ENCODE results near the gene ST6GAL1. TPM values are rescaled to one million over a fixed set of nuclear protein-coding genes. Genes with fewer than 3 reads are reported as not detected.
"Not testable (repeated sequence)": the region's sequence is repeated elsewhere in the genome, so short reads cannot be mapped to it uniquely, and the experiment has no call there.

Gene ST6GAL1
- total and polyA plus RNA-seq, 11 donors, result 19.4 to 120 (median 69.9) TPM

DNA sequence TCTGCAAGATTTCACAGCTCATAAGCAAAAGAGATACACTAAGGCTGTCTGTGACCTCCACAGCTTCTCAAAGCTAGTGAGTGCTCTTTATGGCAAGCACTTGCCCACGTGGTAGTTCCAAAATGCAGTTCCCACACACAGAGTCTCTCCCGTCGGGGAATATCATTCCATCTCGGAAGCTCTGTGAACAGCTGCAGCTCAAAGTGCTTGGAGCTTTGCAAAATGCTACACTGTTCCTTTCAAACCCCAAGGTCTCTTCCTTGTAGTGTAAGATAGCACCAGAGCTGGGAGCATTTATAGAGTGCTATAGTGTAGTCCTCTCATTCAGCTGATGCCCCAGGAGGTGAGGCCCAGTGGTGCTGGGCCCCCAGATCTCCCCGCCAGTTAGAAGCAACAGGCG, 36.1 kb downstream of the ST6GAL1 start:
- H3K36me3 ChIP-seq, result peaks cover 0 to 22% (median 5%) of the 10 kb centered on the region in 9 donors
- H3K4me3 ChIP-seq, result no peak overlapping the region
- TF ChIP-seq POLR2A (IDR thresholded peaks at IDR 0.05), result no peak
- TF ChIP-seq CTCF (IDR thresholded peaks at IDR 0.05), result no peak
- no peaks in the 10 kb centered on the region for H3K9me3 ChIP-seq
- peaks cover 7 to 81% (median 57%) of the 10 kb centered on the region in 12 donors for H3K4me1 ChIP-seq
- peak overlapping the region; percentile 30 to 78 (median 64) for H3K27ac ChIP-seq
- DNase-seq (no peak), ATAC-seq (peak in 3 of 4 donors; percentile 23 to 39 (median 27))
- no peaks in the 10 kb centered on the region for H3K27me3 ChIP-seq
- intact Hi-C loops (cut with DNase I), result no loop called here
- WGBS, 4 donors, result 30 to 42% (median 39%) methylated on average over 6 of the region's 6 CpGs

DNA sequence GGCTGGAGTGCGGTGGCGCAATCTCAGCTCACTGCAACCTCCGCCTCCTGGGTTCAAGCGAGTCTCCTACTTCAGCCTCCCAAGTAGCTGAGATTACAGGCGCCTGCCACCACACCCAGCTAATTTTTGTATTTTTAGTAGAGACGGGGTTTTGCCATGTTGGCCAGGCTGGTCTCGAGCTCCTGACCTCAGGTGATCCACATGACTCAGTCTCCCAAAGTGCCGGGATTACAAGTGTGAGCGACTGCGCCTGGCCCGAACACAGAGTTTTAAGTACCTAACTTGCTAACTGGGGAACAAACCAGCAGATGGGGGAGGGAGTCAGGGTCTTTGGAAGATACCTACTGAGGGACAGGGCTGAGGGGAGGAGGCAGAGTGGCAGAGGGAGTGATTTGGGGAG, 36.9 kb downstream of the ST6GAL1 start:
- H3K27me3 ChIP-seq; intact Hi-C loops (cut with DNase I); H3K4me3 ChIP-seq; DNase-seq; H3K9me3 ChIP-seq: not testable (repeated sequence)
- WGBS, 4 donors, result 83 to 95% (median 90%) methylated on average over 11 of the region's 11 CpGs
- ATAC-seq, result peak in 1 of 4 donors; percentile 6
- H3K27ac ChIP-seq, result peak overlapping the region; percentile 18 to 78 (median 64)
- H3K4me1 ChIP-seq, result peaks cover 9 to 81% (median 58%) of the 10 kb centered on the region in 12 donors
- peaks cover 0 to 29% (median 7%) of the 10 kb centered on the region in 9 donors for H3K36me3 ChIP-seq

DNA sequence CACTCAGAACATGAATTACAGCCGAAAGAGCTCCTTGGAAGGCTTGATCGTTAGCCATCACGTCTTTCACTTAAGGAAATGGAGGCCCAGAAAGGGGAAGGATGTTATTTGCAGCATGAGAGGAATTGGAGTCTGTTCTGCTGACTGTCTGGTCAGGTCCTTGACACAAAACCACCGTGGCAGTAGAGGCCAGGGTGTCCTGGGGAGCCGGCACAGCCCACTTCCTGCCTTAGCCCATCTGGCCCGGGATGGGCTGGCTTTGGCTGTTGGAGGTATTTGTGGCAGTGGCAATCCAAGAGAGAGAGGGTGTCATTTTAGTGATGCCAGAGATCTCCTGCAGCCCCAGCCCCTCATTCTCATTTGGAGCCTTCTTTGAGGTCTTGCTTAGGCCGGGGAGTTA, 37.4 kb downstream of the ST6GAL1 start:
- Histone ChIP-seq H3K9me3 (no peaks in the 10 kb centered on the region), H3K36me3 (peaks cover 0 to 33% (median 12%) of the 10 kb centered on the region in 9 donors), H3K27me3 (no peaks in the 10 kb centered on the region), H3K4me3 (no peak overlapping the region), H3K4me1 (peaks cover 9 to 82% (median 56%) of the 10 kb centered on the region in 12 donors), H3K27ac (peak overlapping the region; percentile 18 to 78 (median 64))
- TF ChIP-seq CTCF (IDR thresholded peaks at IDR 0.05), result no peak
- DNase-seq, result peak in 2 of 5 donors; percentile 53 to 74
- ATAC-seq, result peak; percentile 18 to 44 (median 34)
- WGBS, 4 donors, result 44 to 50% (median 46%) methylated on average over 7 of the region's 7 CpGs
- intact Hi-C loops (cut with DNase I), result no loop called here

DNA sequence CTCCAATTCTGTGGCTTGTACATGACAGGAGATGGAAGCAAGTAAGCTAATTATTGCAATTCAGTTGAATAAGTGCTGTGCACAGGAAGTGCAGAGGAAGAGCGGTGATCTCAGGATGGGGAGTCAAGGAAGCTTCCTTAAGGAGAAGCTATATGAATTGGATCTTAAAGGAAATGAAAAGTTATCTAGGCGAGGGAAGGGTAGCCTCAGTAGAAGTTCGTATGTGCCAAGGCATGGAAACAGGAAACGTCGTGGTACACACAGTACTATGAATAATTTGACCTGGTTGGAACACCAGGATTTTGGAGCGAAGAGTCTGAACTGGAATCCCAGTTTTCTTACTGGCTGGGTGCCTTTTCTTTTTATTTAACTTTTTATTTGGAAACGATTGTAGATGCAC, 39.3 kb downstream of the ST6GAL1 start:
- 32 to 54% (median 39%) methylated on average over 7 of the region's 7 CpGs for WGBS, 4 donors
- Histone ChIP-seq H3K4me1 (peaks cover 9 to 86% (median 53%) of the 10 kb centered on the region in 12 donors), H3K9me3 (no peaks in the 10 kb centered on the region), H3K27ac (peak overlapping the region in 11 of 12 donors; percentile 17 to 78 (median 51)), H3K36me3 (peaks cover 0 to 33% (median 10%) of the 10 kb centered on the region in 9 donors), H3K27me3 (no peaks in the 10 kb centered on the region), H3K4me3 (no peak overlapping the region)
- intact Hi-C loops (cut with DNase I), result loop anchor here in 1 of 10 donors (5.0 kb wide), 1 partner anchor 37 kb away; the partner anchor contains the start of gene ST6GAL1
- TF ChIP-seq CTCF (IDR thresholded peaks at IDR 0.05), result no peak
- TF ChIP-seq POLR2A (IDR thresholded peaks at IDR 0.05), result no peak
- DNase-seq (no peak), ATAC-seq (peak in 3 of 4 donors; percentile 6 to 35 (median 17))

DNA sequence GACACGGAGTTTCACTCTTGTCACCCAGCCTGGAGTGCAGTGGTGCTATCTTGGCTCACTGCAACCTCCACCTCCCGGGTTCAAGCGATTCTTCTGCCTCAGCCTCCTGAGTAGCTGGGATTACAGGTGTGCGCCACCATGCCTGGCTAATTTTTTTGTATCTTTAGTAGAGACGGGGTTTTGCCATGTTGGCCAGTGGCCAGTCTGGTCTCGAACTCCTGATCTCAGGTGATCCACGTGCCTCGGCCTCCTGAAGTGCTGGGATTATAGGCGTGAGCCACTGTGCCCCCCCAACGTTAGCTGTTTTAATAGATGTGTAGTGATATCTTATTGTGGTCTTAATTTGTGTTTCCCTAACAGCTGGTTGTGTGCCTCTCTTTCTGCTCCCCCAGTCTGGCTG, 40.8 kb downstream of the ST6GAL1 start:
- not testable (repeated sequence) for ATAC-seq, H3K4me3 ChIP-seq, H3K9me3 ChIP-seq, DNase-seq, H3K27me3 ChIP-seq
- peak overlapping the region in 7 of 12 donors; percentile 7 to 70 (median 51) for H3K27ac ChIP-seq
- WGBS, 4 donors, result 94 to 96% (median 95%) methylated on average over 10 of the region's 10 CpGs
- intact Hi-C loops (cut with DNase I), result loop anchor here in 1 of 10 donors (5.0 kb wide), 1 partner anchor 39 kb away; the partner anchor contains the start of gene ST6GAL1
- H3K36me3 ChIP-seq, result peaks cover 0 to 27% (median 7%) of the 10 kb centered on the region in 9 donors
- peaks cover 12 to 84% (median 52%) of the 10 kb centered on the region in 12 donors for H3K4me1 ChIP-seq

Measured in heart left ventricle (tissue), 16 donors.